GM23338 (cell line): Measurements from ENCODE around the gene TMEM87B. TPM values are rescaled to one million over a fixed set of nuclear protein-coding genes. Genes with fewer than 3 reads are reported as not detected.
"Not testable (repeated sequence)": the region's sequence is repeated elsewhere in the genome, so short reads cannot be mapped to it uniquely, and the experiment has no call there.

ENCODE experiments used
- ATAC-seq: fragments of 200-7000 bp; cut with Tn5 transposase; 3 replicates; pipeline ENCODE4 v1.9.1; 2020
- DNase-seq: peaks from one replicate; pipeline ENCODE4 v3.0.0-alpha.2; 2015; ENCODE audit warnings: low spot score
- H2AFZ ChIP-seq: fragments of 200-600 bp; sonication (generic); 2 replicates; pipeline ENCODE4 v1.8.0; 2016; ENCODE audit warnings: antibody characterized with exemption, mild to moderate bottlenecking, moderate library complexity
- H3F3A ChIP-seq: fragments of 200-600 bp; sonication (generic); replicated peaks from 2 replicates; pipeline ENCODE4 v1.8.0; 2017; ENCODE audit warnings: antibody characterized with exemption, mixed run types, low read depth
- H3K27ac ChIP-seq: fragments of 200-600 bp; sonication (generic); 2 replicates; pipeline ENCODE4 v1.6.1; 2016; ENCODE audit warnings: low read depth
- H3K27me3 ChIP-seq: fragments of 200-600 bp; sonication (generic); 2 replicates; pipeline ENCODE4 v1.8.0; 2016; ENCODE audit warnings: mild to moderate bottlenecking, mixed run types, moderate library complexity; ENCODE audit not compliant: insufficient read depth
- H3K36me3 ChIP-seq: fragments of 200-600 bp; sonication (generic); 2 replicates; pipeline ENCODE4 v1.8.0; 2016; ENCODE audit warnings: mild to moderate bottlenecking; ENCODE audit not compliant: insufficient read depth
- H3K4me1 ChIP-seq: fragments of 200-600 bp; sonication (generic); 2 replicates; pipeline ENCODE4 v1.8.0; 2016; ENCODE audit warnings: mild to moderate bottlenecking, moderate library complexity; ENCODE audit not compliant: insufficient read depth
- H3K4me2 ChIP-seq: fragments of 200-600 bp; sonication (generic); 2 replicates; pipeline ENCODE4 v1.7.1; 2017; ENCODE audit warnings: mixed run types
- H3K4me3 ChIP-seq: fragments of 200-600 bp; sonication (generic); 2 replicates; pipeline ENCODE4 v1.6.1; 2016; ENCODE audit warnings: mixed run types
- H3K79me2 ChIP-seq: fragments of 200-600 bp; sonication (generic); replicated peaks from 2 replicates; pipeline ENCODE4 v1.8.0; 2017; ENCODE audit warnings: mild to moderate bottlenecking; ENCODE audit not compliant: insufficient read depth
- H3K9me2 ChIP-seq: fragments of 200-600 bp; sonication (generic); 2 replicates; pipeline ENCODE4 v1.8.0; 2017; ENCODE audit not compliant: insufficient read depth
- H4K20me1 ChIP-seq: fragments of 200-600 bp; sonication (generic); replicated peaks from 2 replicates; pipeline ENCODE4 v1.8.0; 2017; ENCODE audit warnings: mild to moderate bottlenecking; ENCODE audit not compliant: insufficient read depth
- H3K27ac Mint-ChIP-seq: 2 replicates; pipeline ENCODE4 v1.8.0; 2020; ENCODE audit warnings: inconsistent platforms, mild to moderate bottlenecking, moderate library complexity, mixed read lengths
- H3K27me3 Mint-ChIP-seq: 3 replicates; pipeline ENCODE4 v1.8.0; 2022; ENCODE audit warnings: low read depth, mild to moderate bottlenecking, moderate library complexity, mixed read lengths, inconsistent platforms; ENCODE audit not compliant: insufficient read depth, poor library complexity
- H3K36me3 Mint-ChIP-seq: 3 replicates; pipeline ENCODE4 v1.8.0; 2021; ENCODE audit warnings: low read depth, mild to moderate bottlenecking, inconsistent platforms, moderate library complexity, mixed read lengths
- H3K4me1 Mint-ChIP-seq: 3 replicates; pipeline ENCODE4 v1.8.0; 2020; ENCODE audit warnings: mild to moderate bottlenecking, inconsistent platforms, mixed read lengths
- H3K4me3 Mint-ChIP-seq: 3 replicates; pipeline ENCODE4 v1.8.0; 2021; ENCODE audit warnings: moderate library complexity, mild to moderate bottlenecking, inconsistent platforms, mixed read lengths
- H3K9me3 Mint-ChIP-seq: 3 replicates; pipeline ENCODE4 v1.8.0; 2020; ENCODE audit warnings: moderate library complexity, mild to moderate bottlenecking, inconsistent platforms, mixed read lengths
- JUNB ChIP-seq: IDR thresholded peaks from one replicate; pipeline ENCODE4 v1.6.1; 2016; ENCODE audit warnings: antibody characterized with exemption; ENCODE audit not compliant: unreplicated experiment
- ZNF114 ChIP-seq: fragments of 250-450 bp; sonication (Bioruptor Pico); IDR thresholded peaks from 2 replicates; pipeline ENCODE4 v1.5.0; 2020; ENCODE audit warnings: mild to moderate bottlenecking, moderate library complexity
- polyA plus RNA-seq: library from polyadenylated mRNA; unstranded; fragments of >200 nt; fragmentation: Nextera tagmentation; extraction: Ambion mirVana; gene quantifications from 2 replicates; pipeline ENCODE4 v1.2.1, GENCODE V29; 2016
- total RNA-seq: library from RNA; depleted of rRNA; stranded (reverse); fragments of >200 nt; shearing (Covaris generic); gene quantifications from 2 replicates; pipeline ENCODE4 v1.2.3, GENCODE V29; 2014
- TF ChIP-seq, protein P1 (sequence below): IDR thresholded peaks from one replicate; pipeline ENCODE4 v1.6.1; 2018; ENCODE audit warnings: antibody characterized with exemption; ENCODE audit not compliant: unreplicated experiment

Gene TMEM87B
- total and polyA plus RNA-seq, 2 experiments from 2014 or later = 7.0 to 15.4 TPM

DNA sequence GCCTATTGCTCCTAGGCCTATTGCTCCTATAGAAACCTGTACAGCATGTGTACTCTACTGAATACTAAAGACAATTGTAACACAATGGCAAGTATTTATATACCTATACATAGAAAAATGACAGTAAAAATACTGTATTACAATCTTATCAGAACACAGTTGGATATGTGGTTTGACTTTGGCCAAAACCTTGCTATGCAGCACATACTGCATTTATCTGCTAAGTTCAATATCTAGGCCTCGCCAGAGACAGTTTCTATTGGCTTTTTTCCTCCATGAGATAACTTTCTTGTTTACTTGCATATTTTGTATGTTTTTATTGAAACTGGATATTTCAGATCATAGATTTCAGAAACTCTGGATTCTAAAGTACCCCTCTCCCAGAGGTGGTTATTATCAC lies 19.3 kb upstream of the TMEM87B start (continued):
- TF ChIP-seq, protein P1, sequence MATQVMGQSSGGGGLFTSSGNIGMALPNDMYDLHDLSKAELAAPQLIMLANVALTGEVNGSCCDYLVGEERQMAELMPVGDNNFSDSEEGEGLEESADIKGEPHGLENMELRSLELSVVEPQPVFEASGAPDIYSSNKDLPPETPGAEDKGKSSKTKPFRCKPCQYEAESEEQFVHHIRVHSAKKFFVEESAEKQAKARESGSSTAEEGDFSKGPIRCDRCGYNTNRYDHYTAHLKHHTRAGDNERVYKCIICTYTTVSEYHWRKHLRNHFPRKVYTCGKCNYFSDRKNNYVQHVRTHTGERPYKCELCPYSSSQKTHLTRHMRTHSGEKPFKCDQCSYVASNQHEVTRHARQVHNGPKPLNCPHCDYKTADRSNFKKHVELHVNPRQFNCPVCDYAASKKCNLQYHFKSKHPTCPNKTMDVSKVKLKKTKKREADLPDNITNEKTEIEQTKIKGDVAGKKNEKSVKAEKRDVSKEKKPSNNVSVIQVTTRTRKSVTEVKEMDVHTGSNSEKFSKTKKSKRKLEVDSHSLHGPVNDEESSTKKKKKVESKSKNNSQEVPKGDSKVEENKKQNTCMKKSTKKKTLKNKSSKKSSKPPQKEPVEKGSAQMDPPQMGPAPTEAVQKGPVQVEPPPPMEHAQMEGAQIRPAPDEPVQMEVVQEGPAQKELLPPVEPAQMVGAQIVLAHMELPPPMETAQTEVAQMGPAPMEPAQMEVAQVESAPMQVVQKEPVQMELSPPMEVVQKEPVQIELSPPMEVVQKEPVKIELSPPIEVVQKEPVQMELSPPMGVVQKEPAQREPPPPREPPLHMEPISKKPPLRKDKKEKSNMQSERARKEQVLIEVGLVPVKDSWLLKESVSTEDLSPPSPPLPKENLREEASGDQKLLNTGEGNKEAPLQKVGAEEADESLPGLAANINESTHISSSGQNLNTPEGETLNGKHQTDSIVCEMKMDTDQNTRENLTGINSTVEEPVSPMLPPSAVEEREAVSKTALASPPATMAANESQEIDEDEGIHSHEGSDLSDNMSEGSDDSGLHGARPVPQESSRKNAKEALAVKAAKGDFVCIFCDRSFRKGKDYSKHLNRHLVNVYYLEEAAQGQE = no peak
- no peak for TF ChIP-seq JUNB
- no peak for TF ChIP-seq ZNF114 (CRISPR knock-in tag)

DNA sequence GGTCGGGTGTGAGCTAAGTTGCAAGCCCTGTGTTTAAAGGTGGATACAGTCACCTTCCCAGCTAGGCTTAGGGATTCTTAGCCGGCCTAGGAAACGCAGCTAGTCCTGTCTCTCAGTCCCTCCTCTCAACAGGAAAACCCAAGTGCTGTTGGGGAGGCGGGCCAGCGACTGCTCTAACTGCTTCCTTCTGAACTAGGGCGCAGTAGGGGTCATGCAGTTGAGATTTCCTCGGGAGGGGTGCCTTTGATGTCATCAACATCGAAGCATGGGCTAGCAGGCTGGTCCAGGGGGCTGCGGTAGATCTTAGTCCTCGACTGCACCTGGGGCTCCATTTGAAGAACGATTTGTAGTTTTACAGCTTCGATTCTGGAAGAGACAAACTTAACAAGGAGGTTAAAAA lies 15.5 kb upstream of the TMEM87B start:
- not testable (repeated sequence) for H3K4me3 ChIP-seq, H3K36me3 Mint-ChIP-seq, H3K9me3 Mint-ChIP-seq, ATAC-seq, H3K4me2 ChIP-seq, H3K27me3 ChIP-seq, H3K27ac ChIP-seq, H3F3A ChIP-seq, H3K36me3 ChIP-seq, H4K20me1 ChIP-seq, H3K9me2 ChIP-seq, H3K4me3 Mint-ChIP-seq, H3K79me2 ChIP-seq, H3K27me3 Mint-ChIP-seq
- Histone ChIP-seq H3K4me1 (peaks cover 11% of the 10 kb centered on the region; the same call in 1 of the 2 replicates), H2AFZ (0 out of 2 replicates have a peak overlapping the region, but pooled peaks have one; percentile 38)
- peak overlapping the region; percentile 44; the same call in 1 of the 2 replicates for H3K27ac Mint-ChIP-seq
- peak; percentile 33 for DNase-seq
- H3K4me1 Mint-ChIP-seq = peaks cover 29% of the 10 kb centered on the region; the same call in 2 of the 3 replicates

DNA sequence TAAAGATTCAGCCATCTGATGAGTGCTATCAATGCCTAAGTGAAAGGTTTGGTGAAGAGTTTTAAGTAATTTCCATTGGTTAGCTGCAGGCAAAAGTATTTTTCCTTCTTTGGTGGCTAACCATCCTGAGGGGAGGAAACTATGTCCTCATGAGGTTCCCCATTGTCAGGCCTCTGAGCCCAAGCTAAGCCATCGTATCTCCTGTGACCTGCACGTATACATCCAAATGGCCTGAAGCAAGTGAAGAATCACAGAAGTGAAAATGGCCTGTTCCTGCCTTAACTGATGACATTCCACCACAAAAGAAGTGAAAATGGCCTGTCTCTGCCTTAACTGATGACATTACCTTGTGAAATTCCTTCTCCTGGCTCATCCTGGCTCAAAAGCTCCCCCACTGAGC lies 15.0 kb upstream of the TMEM87B start:
- peaks cover 11% of the 10 kb centered on the region; the same call in 1 of the 2 replicates for H3K4me1 ChIP-seq
- H3K4me3 ChIP-seq, H3K4me2 ChIP-seq, H3K27me3 ChIP-seq, H3K27ac Mint-ChIP-seq, H3K27me3 Mint-ChIP-seq, DNase-seq, H3K4me3 Mint-ChIP-seq, H3K36me3 Mint-ChIP-seq, H3F3A ChIP-seq, H3K27ac ChIP-seq, ATAC-seq, H3K9me2 ChIP-seq, H4K20me1 ChIP-seq, H3K36me3 ChIP-seq, H3K79me2 ChIP-seq: not testable (repeated sequence)
- H2AFZ ChIP-seq = 0 out of 2 replicates have a peak overlapping the region, but pooled peaks have one; percentile 38
- H3K4me1 Mint-ChIP-seq = peaks cover 29% of the 10 kb centered on the region; the same call in 2 of the 3 replicates
- H3K9me3 Mint-ChIP-seq = peaks cover 11% of the 10 kb centered on the region

DNA sequence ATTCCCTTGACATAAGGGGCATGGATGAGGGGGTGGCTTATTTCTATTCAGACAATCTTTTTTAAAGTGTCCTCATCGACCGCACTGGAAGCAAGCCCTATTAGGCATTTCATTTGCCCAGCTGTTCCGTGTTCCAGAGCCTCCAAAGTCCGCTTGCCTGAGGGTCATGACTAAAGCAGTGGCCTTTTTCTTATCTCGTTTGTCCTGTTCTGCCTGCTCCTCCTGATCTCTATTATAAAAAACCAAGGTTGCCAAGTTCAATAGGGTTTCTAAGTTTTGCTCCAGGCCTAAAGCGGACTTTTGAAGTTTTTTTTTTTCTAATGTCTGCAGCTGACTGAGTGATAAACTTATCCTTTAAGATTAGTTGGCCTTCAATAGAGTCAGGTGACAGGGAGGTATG lies 13.6 kb upstream of the TMEM87B start:
- not testable (repeated sequence) for H3K27me3 ChIP-seq, H3K79me2 ChIP-seq

More for the DNA sequence above, 13.6 kb upstream of the TMEM87B start:
- not testable (repeated sequence) for H4K20me1 ChIP-seq, H3K27ac ChIP-seq, DNase-seq, H2AFZ ChIP-seq, H3K36me3 ChIP-seq, H3K27me3 Mint-ChIP-seq, H3K4me2 ChIP-seq, ATAC-seq, H3K36me3 Mint-ChIP-seq, H3K9me2 ChIP-seq, H3F3A ChIP-seq, H3K4me3 Mint-ChIP-seq, H3K27ac Mint-ChIP-seq, H3K4me3 ChIP-seq
- peaks cover 23% of the 10 kb centered on the region for H3K9me3 Mint-ChIP-seq
- peaks cover 29% of the 10 kb centered on the region; the same call in 2 of the 3 replicates for H3K4me1 Mint-ChIP-seq
- H3K4me1 ChIP-seq = peaks cover 11% of the 10 kb centered on the region; the same call in 1 of the 2 replicates
